Ectodermal cell (in vitro differentiated cells): ENCODE results near the gene AP3M1.

Experiments
- H3K27ac ChIP-seq: 2 replicates; pipeline ENCODE4 v1.7.0; 2013; ENCODE audit warnings: mild to moderate bottlenecking, low read depth, low read length; ENCODE audit not compliant: insufficient read depth, poor library complexity, severe bottlenecking
- H3K27me3 ChIP-seq: 2 replicates; pipeline ENCODE4 v1.7.0; 2013; ENCODE audit warnings: mild to moderate bottlenecking, low read length; ENCODE audit not compliant: insufficient read depth, control insufficient read depth, poor library complexity, severe bottlenecking
- H3K36me3 ChIP-seq: one replicate; pipeline ENCODE4 v1.7.0; 2013; ENCODE audit warnings: low read length; ENCODE audit not compliant: control insufficient read depth, insufficient read depth
- H3K4me1 ChIP-seq: one replicate; pipeline ENCODE4 v1.7.0; 2013; ENCODE audit warnings: low read length; ENCODE audit not compliant: control insufficient read depth, insufficient read depth
- H3K4me3 ChIP-seq: 2 replicates; pipeline ENCODE4 v1.7.0; 2013; ENCODE audit warnings: low read depth, low read length, control low read depth; ENCODE audit not compliant: insufficient read depth
- H3K9me3 ChIP-seq: 2 replicates; pipeline ENCODE4 v1.7.0; 2013; ENCODE audit warnings: mild to moderate bottlenecking, low read length, moderate library complexity; ENCODE audit not compliant: control insufficient read depth
- WGBS, 2 experiments: methylation state at CpG; one replicate each; pipeline ENCODE4 v1.1.7; 2013; ENCODE audit warnings: missing lambda C conversion rate in 2 of 2; 5-methylcytosine and 5-hydroxymethylcytosine counted together

The AP3M1 gene

DNA sequence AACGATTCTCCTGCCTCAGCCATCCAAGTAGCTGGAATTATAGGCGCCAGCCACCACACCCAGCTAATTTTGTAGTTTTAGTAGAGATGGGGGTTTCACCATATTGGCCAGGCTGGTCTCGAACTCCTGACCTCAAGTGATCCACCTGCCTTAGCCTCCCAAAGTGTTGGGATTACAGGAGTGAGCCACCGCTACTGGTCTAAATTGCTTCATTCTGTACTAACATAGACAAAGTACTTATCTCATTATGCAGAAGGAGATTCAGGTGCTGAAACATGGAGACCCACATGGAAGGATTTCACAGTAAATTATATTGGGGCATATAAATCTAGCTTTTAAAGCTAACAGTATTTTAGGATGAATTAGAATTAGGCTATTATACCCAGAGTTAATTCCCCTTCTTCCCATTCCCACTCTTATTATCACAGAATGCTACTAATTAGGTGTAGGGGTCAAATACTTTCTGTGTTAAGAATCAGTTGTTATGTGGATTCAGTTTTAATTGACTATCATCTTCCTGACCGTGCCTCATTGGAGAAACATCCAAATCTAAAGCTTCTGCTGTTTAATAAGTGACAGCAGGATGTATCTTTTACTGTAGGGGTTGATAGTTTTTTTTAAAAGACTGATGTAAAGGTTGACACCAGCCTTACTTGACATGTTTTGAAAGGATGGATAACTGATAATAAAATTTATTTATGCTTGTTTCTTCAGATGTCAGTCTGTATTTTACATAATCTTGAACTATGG is 27.6 kb upstream of the AP3M1 start:
- Histone ChIP-seq H3K4me3 (no peak overlapping the region), H3K9me3 (no peaks in the 10 kb centered on the region), H3K36me3 (no peaks in the 10 kb centered on the region), H3K27ac (no peak overlapping the region), H3K27me3 (no peaks in the 10 kb centered on the region), H3K4me1 (no peaks in the 10 kb centered on the region)
- WGBS, 2 experiments = 85 to 90% methylated on average over 5 of the region's 5 CpGs

DNA sequence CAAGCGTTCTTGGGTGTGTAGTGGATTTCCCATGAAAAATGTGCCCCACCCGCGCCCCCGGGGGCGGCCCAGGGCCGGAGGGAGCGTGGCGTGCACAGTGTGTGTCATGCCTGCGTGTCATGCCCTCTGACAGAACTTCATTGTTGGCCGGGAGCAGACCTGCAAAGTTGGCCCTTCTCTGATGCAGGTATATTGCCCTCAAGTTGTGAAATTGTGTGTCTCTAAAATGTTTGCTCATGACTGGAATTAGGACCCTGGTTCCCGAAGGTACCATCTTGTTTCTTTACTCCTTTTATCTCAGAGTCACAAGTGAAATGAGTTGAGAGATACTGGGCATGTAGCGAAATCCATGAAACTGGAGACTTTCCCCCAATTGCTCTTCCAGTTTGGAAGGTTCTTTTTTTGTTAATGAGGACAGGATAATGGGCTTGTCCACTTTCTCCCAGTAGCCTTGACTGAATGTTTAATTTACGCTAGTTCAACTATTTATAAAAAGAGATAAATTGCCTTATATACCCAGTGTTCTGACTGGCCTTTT is 26.6 kb upstream of the AP3M1 start:
- Histone ChIP-seq H3K27ac (peak overlapping the region; percentile 86), H3K9me3 (no peaks in the 10 kb centered on the region), H3K4me1 (no peaks in the 10 kb centered on the region), H3K27me3 (no peaks in the 10 kb centered on the region), H3K4me3 (peak overlapping the region; percentile 93), H3K36me3 (no peaks in the 10 kb centered on the region)
- WGBS, 2 experiments = 10 to 17% methylated on average over 12 to 13 of the region's 13 CpGs

DNA sequence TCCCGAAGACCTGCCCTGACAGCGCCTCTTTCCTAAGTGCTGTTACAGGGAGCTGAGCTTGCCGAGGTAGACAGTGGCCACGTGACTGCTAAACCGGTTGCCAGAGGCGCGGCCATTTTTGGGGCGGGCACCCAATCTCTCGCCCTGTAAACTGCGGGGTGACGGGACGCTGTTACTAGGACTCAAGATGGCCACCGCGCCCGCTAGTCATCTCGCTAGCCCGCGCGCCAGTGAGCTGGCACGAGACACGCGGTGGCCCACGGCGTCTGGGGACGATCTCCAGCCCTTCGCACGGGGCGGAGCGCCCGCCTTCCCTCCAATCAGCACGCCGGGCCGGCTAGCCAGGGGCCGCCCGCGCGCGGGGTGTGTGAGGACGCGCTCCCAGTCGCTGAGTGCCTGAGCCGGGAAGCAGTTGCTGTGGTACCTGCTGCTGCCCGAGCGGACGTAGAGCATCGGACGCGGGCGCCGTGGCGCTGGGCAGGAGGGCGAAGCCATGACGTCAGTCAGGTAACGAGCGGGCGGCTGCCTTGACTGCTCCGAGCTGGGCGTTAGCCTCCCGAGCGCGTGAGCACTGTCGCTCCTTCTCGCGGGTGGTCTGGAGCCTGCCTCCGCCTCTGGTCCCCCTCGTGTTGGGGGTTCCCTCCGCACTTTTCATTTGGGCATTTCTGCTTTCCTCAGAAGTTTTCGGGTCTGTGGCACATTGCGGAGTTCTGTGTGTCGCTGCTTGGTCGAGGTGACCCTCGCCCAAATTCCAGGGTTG is 25.9 kb upstream of the AP3M1 start:
- H3K27ac ChIP-seq = peak overlapping the region; percentile 86
- no peaks in the 10 kb centered on the region for H3K4me1 ChIP-seq
- no peaks in the 10 kb centered on the region for H3K36me3 ChIP-seq
- H3K4me3 ChIP-seq = peak overlapping the region; percentile 93
- 0% methylated on average over 72 of the region's 72 CpGs for WGBS, 2 experiments
- no peaks in the 10 kb centered on the region for H3K27me3 ChIP-seq
- H3K9me3 ChIP-seq = no peaks in the 10 kb centered on the region

DNA sequence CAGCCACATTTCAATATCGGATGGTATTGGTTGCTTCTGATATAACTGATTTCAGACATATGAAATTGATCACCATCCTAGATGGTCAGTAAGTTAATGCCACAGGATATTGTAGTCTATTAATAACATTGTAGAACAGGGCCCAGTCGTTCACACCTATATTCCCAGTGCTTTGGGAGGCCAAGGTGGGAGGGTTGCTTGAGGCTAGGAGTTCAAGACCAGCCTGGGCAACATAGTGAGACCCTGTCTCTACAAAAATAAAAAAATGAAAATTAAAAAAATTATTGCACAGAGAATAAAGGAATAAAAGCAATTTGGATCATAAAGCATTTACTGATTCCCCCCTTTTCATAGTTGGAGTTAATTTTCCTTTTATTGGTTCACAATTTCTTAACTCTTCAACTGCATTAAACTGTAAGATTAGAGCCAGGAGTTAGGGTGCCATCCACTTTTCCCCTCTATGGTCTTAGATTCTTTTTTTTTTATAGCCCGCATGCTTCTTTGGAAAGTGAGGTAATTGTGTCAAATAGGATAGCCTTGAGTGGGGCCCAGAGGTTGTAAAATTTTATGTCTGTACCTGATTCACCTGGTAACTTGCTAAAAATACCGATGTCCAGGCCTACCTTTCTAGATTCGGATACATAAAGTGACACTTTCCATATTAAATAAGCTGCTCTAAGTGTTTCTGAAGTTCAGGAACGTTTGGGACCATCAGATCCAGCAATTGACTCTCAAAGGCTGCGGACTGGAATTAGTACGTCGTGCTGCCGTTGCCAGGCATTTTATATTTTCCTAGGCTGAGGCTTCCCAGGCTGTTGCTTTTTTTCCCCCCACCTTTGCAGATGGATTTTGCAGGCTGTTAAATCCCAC is 25.1 kb upstream of the AP3M1 start:
- H3K27ac ChIP-seq = peak overlapping the region; percentile 86
- no peaks in the 10 kb centered on the region for H3K4me1 ChIP-seq
- no peaks in the 10 kb centered on the region for H3K9me3 ChIP-seq
- WGBS, 2 experiments = 30 to 42% methylated on average over 9 to 10 of the region's 10 CpGs
- no peaks in the 10 kb centered on the region for H3K27me3 ChIP-seq
- peak overlapping the region; percentile 93 for H3K4me3 ChIP-seq
- H3K36me3 ChIP-seq = no peaks in the 10 kb centered on the region

DNA sequence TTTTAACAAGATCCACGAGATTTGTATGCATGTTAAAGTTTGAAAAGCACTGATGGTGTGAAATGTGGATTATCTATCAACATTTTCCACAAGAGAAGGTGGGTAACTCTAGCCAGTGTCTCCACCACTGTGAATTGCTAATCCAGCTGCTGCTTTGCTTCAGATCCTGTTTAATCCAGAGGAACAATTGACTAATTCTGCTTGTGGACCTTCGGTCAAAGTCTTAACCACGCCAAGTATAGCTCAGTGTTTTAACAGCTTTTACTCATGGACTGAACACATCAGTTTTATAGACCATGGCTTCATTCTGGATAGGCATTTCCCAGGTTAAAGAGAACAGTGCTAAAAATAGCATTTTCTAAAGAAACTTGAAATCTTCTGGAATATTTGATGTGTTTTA is 23.9 kb upstream of the AP3M1 start:
- Histone ChIP-seq H3K4me3 (no peak overlapping the region), H3K36me3 (no peaks in the 10 kb centered on the region), H3K4me1 (no peaks in the 10 kb centered on the region), H3K27ac (no peak overlapping the region), H3K27me3 (no peaks in the 10 kb centered on the region), H3K9me3 (no peaks in the 10 kb centered on the region)
- WGBS, 2 experiments = 77 to 80% methylated on average over 3 of the region's 3 CpGs

DNA sequence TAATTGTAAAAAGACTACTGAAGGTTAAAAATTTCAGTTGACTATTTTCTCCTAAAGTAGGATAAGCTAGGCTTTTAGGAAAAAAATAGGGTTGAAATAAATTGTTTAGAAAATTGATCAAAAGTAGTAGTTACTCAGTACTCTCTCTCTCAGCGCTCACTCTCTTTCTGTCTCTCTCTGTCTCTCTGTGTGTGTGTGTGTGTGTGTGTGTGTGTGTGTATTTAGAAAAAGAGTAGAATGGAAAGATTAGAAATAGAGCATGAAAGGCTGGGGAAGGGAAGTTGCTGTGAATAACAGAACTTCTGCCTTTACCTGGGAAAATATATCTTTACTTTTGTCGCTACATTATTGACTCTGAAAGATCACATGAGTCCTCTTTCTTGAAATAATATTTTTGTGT is 21.0 kb upstream of the AP3M1 start:
- H3K27ac ChIP-seq = no peak overlapping the region
- H3K36me3 ChIP-seq = no peaks in the 10 kb centered on the region
- no peaks in the 10 kb centered on the region for H3K27me3 ChIP-seq
- H3K4me1 ChIP-seq = no peaks in the 10 kb centered on the region
- 94 to 100% methylated on average over 1 to 2 of the region's 2 CpGs for WGBS, 2 experiments
- no peaks in the 10 kb centered on the region for H3K9me3 ChIP-seq
- no peak overlapping the region for H3K4me3 ChIP-seq

DNA sequence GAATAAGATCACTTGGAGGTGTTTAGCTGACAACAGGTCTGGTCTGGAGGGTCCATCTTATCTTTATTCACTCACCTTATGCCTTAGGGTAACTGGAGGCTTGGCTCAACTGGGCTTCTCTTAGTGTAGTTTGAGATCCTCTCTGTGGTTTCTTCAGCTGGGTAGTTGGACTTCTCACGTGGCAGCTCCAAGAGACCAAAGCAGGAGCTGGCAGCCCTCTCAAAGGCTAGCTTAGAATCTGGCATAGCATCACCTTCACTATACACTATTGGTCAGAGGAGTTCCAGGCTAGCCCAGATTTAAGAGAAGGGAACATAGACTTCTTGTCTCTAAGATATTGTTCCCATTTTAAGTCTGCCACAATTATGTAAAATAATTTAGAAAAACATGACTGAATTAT is 16.8 kb upstream of the AP3M1 start:
- Histone ChIP-seq H3K4me3 (no peak overlapping the region), H3K4me1 (no peaks in the 10 kb centered on the region), H3K36me3 (no peaks in the 10 kb centered on the region), H3K9me3 (no peaks in the 10 kb centered on the region), H3K27me3 (no peaks in the 10 kb centered on the region), H3K27ac (no peak overlapping the region)
- 78 to 80% methylated on average over 1 of the region's 1 CpG for WGBS, 2 experiments

DNA sequence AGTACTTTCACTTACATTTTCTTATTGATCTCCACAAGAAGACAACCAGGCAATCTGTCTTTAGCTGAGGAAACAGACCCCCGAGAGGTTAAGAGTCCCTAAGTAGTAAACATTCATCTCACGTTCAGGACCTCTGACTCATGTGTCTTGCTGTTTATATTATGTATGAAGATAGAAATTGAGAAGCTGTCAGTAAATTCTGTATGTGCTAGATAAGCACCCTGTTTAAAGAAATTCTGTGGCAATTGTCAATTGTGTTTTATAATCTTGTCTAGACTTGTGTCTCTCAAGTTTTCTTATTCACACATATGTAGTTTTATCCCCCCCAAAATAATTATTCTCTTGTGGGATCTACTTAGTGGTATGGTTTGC is 14.9 kb upstream of the AP3M1 start:
- Histone ChIP-seq H3K36me3 (no peaks in the 10 kb centered on the region), H3K4me3 (no peak overlapping the region), H3K4me1 (no peaks in the 10 kb centered on the region), H3K9me3 (no peaks in the 10 kb centered on the region), H3K27ac (no peak overlapping the region), H3K27me3 (no peaks in the 10 kb centered on the region)
- WGBS, 2 experiments = 91 to 97% methylated on average over 2 of the region's 2 CpGs

DNA sequence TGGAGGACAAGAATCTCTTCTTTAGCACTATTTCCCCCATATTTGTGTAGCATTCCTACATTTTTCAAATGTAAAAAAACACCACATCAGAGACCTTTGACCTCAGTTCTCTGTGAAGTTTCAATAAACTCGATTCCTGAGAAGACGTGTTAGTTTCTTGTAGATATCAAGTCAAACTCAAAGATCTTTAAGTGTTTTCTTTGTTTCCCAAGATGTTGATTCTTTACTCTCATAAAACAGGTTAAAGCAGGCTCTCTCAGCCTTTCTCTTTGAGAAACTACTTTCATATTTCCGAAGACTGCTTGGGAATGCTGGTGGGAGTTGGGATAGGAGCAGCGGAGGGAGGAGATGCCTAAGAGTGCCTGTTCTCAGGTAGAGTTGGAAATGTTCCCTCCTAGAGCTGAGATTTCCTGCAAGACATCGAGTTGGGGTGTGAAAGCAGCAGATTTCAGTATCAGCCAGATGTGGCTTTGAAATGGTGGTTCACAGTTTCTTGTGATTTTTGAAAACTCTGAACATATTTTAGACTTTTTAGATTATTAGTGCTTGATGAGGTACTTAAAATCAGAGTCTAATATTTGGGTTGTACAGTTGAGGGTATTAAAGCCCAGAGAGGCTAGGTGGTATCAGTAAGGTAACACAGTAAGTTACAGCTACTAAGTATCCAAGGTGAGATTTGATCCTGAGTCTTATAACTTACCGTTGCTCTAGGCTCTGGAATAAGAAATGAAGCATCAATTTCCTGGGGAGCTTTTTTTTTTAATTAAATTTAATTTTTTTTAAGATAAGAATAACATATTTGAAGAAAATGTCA is 14.3 kb upstream of the AP3M1 start:
- no peak overlapping the region for H3K27ac ChIP-seq
- H3K27me3 ChIP-seq = no peaks in the 10 kb centered on the region
- no peaks in the 10 kb centered on the region for H3K9me3 ChIP-seq
- H3K4me3 ChIP-seq = no peak overlapping the region
- no peaks in the 10 kb centered on the region for H3K4me1 ChIP-seq
- no peaks in the 10 kb centered on the region for H3K36me3 ChIP-seq
- 87 to 92% methylated on average over 6 of the region's 6 CpGs for WGBS, 2 experiments
